ENCODE measurements around the gene GAS2. TPM values are rescaled to one million over a fixed set of nuclear protein-coding genes. Genes with fewer than 3 reads are reported as not detected.

The GAS2 gene
- total and polyA plus RNA-seq, 2 of the 4 experiments (the other 2 are of a cell fraction), result 0.51 to 0.90 TPM

GRCh38 chr11:22807391-22807790, 141.0 kb downstream of the GAS2 start:
- in situ Hi-C loops (cut with MboI; ENCODE audit: low sequenced_read_pairs) (no loop called here), intact Hi-C loops (cut with micrococcal nuclease) (no loop called here), dilution Hi-C loops (cut with HindIII; ENCODE audit: low sequenced_read_pairs, unreplicated experiment) (no loop called here)
- no peaks in the 10 kb centered on the region for H3K9me1 ChIP-seq (ENCODE audit: insufficient read depth, low read length)
- no peak overlapping the region for H3K18ac ChIP-seq (ENCODE audit: low read depth, low read length)
- no peak overlapping the region for H3K4ac ChIP-seq (ENCODE audit: low read depth, low read length)
- no peak overlapping the region for H3K56ac ChIP-seq (ENCODE audit: extremely low read depth, insufficient read depth, low read length)
- no peak for ATAC-seq (ENCODE audit: low read depth)
- no peak overlapping the region for H3K23ac ChIP-seq (ENCODE audit: low read depth, low read length)
- no peak overlapping the region for H3K4me3 ChIP-seq (ENCODE audit: insufficient read depth, low read depth, low read length)
- H4K8ac ChIP-seq (ENCODE audit: low read depth in 2 of 2, low read length in 2 of 2), result no peak overlapping the region
- POLR2A ChIA-PET (ENCODE audit: unreplicated experiment), result no interaction called here
- H3K9me3 ChIP-seq (ENCODE audit: control insufficient read depth, insufficient read depth, low read length), result no peaks in the 10 kb centered on the region
- H4K5ac ChIP-seq (ENCODE audit: low read depth, low read length), result no peak overlapping the region
- H2BK15ac ChIP-seq (ENCODE audit: low read depth, low read length), result no peak overlapping the region
- H3K79me1 ChIP-seq (ENCODE audit: low read depth in 1 of 2, low read length in 2 of 2), result no peaks in the 10 kb centered on the region
- H3K4me1 ChIP-seq (ENCODE audit: control insufficient read depth, insufficient read depth, low read length), result no peaks in the 10 kb centered on the region
- no peak overlapping the region for H4K91ac ChIP-seq (ENCODE audit: insufficient read depth, low read depth, low read length)
- no peak overlapping the region for H3K9ac ChIP-seq (ENCODE audit: low read depth, low read length)
- H3K14ac ChIP-seq (replicated peaks; ENCODE audit: low read depth, low read length), result no peak overlapping the region
- H2AK9ac ChIP-seq (replicated peaks; ENCODE audit: low read depth, low read length, poor library complexity), result no peak overlapping the region
- no peak overlapping the region for H3K27ac ChIP-seq (ENCODE audit: insufficient read depth, low read length)
- H2AFZ ChIP-seq (replicated peaks; ENCODE audit: low read length, poor library complexity), result no peak overlapping the region
- no peak overlapping the region for H2BK5ac ChIP-seq (ENCODE audit: low read depth, low read length, poor library complexity, severe bottlenecking)
- no peak overlapping the region for H3K4me2 ChIP-seq (ENCODE audit: low read depth, low read length)
- no CpG with 5 or more reads among the region's 2 CpGs for WGBS, 2 experiments (ENCODE audit: extremely low coverage in 2 of 2, insufficient read length in 1 of 2)
- H2BK20ac ChIP-seq (ENCODE audit: low read depth, low read length), result no peak overlapping the region
- H3K36me3 ChIP-seq (ENCODE audit: control insufficient read depth, insufficient read depth, low read length), result no peaks in the 10 kb centered on the region
- H2BK120ac ChIP-seq (ENCODE audit: low read depth, low read length), result no peak overlapping the region
- no peaks in the 10 kb centered on the region for H4K20me1 ChIP-seq (ENCODE audit: insufficient read depth, low read length)
- no peak overlapping the region for H2AK5ac ChIP-seq (ENCODE audit: low read depth, low read length)
- DNase-seq, result no peak
- no peaks in the 10 kb centered on the region; the same call in 1 of the 2 replicates for H3K27me3 ChIP-seq (ENCODE audit: control insufficient read depth, insufficient read depth, low read length)
- CTCF ChIA-PET, result interaction anchor here (1.1 kb wide), 1 partner anchor 12 kb away, joined by 4 read pairs; no protein-coding TSS in a partner anchor
- BruUV-seq (replicated peaks), result no TSS peak
- TF ChIP-seq NFE2L2 (IDR thresholded peaks at IDR 0.05; ENCODE audit: low read depth, low read length) (no peak), ELK1 (IDR thresholded peaks at IDR 0.05; ENCODE audit: borderline replicate concordance, low read depth, low read length) (no peak), CHD1 (IDR thresholded peaks at IDR 0.05; ENCODE audit: low read depth, low read length) (no peak), CEBPB (IDR thresholded peaks at IDR 0.05; ENCODE audit: low read depth, low read length) (no peak)

All from IMR-90 (cell line).